ENCODE results near the gene PKNOX2.

Gene PKNOX2

DNA sequence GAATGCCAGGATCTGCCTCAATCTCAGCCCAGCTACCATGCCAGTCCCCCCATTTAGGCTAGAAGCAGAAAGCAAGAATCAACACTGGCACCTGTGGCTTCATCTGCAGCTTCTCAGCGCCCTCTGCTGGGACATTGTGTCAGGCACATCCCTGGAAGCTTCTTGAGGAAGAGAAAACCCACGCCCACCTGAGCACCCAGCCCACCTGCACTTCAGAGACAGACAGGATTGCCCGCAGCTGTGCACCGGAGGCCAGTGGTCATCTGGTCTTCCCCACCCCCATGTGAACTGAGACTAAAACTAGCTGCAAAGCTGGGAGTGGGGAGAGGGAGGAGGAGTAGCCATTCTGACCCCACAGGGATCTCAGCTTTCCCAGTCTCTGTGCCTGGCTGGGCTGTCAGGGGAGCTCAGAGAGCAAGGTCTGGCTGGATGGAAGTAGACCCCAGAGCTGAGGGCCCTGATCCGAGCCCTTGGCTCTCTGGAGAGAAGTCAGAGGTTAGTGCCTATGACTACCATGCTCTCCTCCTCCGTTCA is 264.7 kb downstream of the PKNOX2 start:
- peak; percentile 71 for DNase-seq (ENCODE audit: low read depth)
- no peak overlapping the region for H3K4me3 ChIP-seq (replicated peaks; ENCODE audit: low read depth, low read length)
- peak; percentile 89 for TF ChIP-seq CTCF (IDR thresholded peaks at IDR 0.05; ENCODE audit: low read length, missing control alignments)

DNA sequence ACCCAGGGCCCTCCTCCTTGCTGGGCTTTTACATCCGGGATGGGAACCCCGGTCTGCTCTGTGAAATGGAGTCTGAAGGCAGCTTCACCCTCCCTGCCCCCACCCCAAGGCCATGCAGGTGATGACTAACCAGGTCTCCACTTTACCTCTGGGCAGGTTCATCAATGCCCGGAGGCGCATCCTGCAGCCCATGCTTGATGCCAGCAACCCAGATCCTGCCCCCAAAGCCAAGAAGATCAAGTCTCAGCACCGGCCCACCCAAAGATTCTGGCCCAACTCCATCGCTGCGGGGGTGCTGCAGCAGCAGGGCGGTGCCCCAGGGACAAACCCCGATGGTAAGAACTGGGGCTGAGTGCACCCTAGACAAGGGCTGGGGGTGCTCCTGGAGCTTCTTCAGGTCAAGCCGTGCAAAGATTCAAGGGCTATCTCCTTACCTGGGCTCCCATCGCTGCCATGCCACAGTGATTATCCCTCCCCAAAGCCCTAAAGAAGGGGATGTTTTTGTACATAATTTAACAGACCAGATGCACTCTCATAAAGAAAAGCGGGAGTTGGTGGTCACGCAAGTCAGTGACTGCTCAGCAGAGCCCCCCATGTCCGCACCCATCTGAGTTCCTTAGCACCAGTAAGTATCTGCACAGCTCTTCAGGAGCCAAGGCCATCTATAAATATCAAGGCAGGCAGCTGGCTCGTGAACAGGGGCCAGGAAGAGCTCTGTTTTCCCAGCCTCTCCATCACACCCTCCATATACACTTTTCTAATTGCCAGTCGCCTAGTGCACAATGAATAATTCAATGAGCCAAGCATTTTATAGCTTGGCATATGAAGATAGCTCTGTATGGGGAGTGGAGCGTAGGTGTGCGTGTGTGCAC is 265.5 kb downstream of the PKNOX2 start:
- TF ChIP-seq CTCF (IDR thresholded peaks at IDR 0.05; ENCODE audit: low read length, missing control alignments), result no peak
- H3K4me3 ChIP-seq (replicated peaks; ENCODE audit: low read depth, low read length), result no peak overlapping the region
- DNase-seq (ENCODE audit: low read depth), result no peak

- no peak overlapping the region for H3K4me3 ChIP-seq (replicated peaks; ENCODE audit: low read depth, low read length)
- TF ChIP-seq CTCF (IDR thresholded peaks at IDR 0.05; ENCODE audit: low read length, missing control alignments), result no peak
- no peak for DNase-seq (ENCODE audit: low read depth)
These were observed 266.5 kb downstream of the PKNOX2 start for GRCh38 chr11:125431009-125431408.

- TF ChIP-seq CTCF (IDR thresholded peaks at IDR 0.05; ENCODE audit: low read length, missing control alignments), result no peak
- DNase-seq (ENCODE audit: low read depth), result no peak
These were observed 266.9 kb downstream of the PKNOX2 start for GRCh38 chr11:125431481-125431880.

DNA sequence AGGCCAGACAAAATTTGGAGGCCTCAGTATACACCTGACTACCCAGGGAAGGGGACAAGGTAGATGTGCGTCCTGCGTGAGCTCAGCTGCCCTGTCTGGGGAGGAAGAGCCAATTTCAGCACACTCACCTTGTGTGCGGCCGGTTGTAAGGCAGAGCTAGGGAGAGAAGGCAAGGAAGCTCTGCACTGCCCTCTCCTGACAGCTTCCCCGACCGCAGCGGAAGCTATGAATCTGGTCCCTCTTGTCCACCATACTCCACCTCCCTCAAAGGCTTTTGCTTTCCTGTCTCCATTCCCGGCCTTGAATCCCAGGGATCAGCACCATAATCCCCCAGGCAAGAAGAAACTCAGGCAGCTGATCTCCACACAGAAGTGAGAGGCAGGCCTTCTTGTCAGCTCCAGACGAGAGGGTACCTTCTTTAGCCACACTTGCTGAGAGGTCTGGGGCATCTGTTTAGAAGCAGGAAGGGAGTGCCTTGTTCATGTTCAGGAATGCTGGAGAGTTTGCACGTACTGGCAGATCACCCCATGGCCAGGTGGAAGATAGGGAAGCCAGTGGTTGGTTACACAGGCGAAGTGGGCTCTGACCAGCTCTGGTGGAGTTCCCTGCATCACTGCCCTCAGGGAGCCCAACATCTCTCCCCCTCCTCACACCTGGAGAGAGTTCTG is 269.0 kb downstream of the PKNOX2 start:
- DNase-seq (ENCODE audit: low read depth), result peak; percentile 68
- H3K4me3 ChIP-seq (replicated peaks; ENCODE audit: low read depth, low read length), result no peak overlapping the region
- peak; percentile 78 for TF ChIP-seq CTCF (IDR thresholded peaks at IDR 0.05; ENCODE audit: low read length, missing control alignments)

More at GRCh38 chr11:125431481-125431880, 266.9 kb downstream of the PKNOX2 start:
- no peak overlapping the region for H3K4me3 ChIP-seq (replicated peaks; ENCODE audit: low read depth, low read length)

GRCh38 chr11:125435461-125436238 is 271.1 kb downstream of the PKNOX2 start:
- peak; percentile 9 for DNase-seq (ENCODE audit: low read depth)
- TF ChIP-seq CTCF (IDR thresholded peaks at IDR 0.05; ENCODE audit: low read length, missing control alignments), result no peak

More at GRCh38 chr11:125435461-125436238, 271.1 kb downstream of the PKNOX2 start:
- no peak overlapping the region for H3K4me3 ChIP-seq (replicated peaks; ENCODE audit: low read depth, low read length)

Measured in fibroblast of pulmonary artery (primary cell).